GM06990 (cell line): ENCODE data around the gene TRIM7.

ENCODE experiments used
- DNase-seq: peaks from one replicate; pipeline ENCODE4 v3.0.0-alpha.2; 2011; ENCODE audit not compliant: insufficient read length; ENCODE audit errors: extremely low read depth
- H3K27me3 ChIP-seq: replicated peaks from 2 replicates; pipeline ENCODE4 v1.6.0; 2011; ENCODE audit warnings: low read length; ENCODE audit not compliant: control insufficient read depth, insufficient read depth
- H3K36me3 ChIP-seq: 2 replicates; pipeline ENCODE4 v1.5.1; 2011; ENCODE audit warnings: low read length; ENCODE audit not compliant: control insufficient read depth, insufficient read depth
- H3K4me3 ChIP-seq: replicated peaks from 2 replicates; pipeline ENCODE4 v1.5.1; 2011; ENCODE audit warnings: low read depth, mild to moderate bottlenecking, control low read depth, low read length
- TF ChIP-seq, protein P1 (sequence below): IDR thresholded peaks from 2 replicates; pipeline ENCODE4 v1.5.1; 2011; ENCODE audit warnings: low read length, control low read depth, mild to moderate bottlenecking, inconsistent platforms; ENCODE audit not compliant: insufficient read depth, poor library complexity, severe bottlenecking

The TRIM7 gene

DNA sequence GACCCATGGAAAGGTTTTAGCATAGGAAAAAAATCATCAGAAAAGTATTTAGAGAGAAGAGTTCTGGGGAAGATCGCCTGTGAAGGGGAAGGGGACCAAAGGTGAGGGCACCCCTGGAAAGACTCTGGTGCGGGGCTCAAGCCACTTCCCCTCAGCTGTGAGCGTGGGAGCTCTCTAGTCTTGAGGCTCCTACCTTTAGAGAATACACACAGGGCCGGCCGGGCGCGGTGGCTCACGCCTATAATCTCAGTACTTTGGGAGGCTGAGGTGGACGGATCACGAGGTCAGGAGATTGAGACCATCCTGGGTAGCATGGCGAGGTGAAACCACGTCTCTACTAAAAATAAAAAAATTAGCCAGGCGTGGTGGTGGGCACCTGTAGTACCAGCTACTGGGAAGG lies 25.0 kb upstream of the TRIM7 start:
- peaks cover 15% of the 10 kb centered on the region for H3K36me3 ChIP-seq

DNA sequence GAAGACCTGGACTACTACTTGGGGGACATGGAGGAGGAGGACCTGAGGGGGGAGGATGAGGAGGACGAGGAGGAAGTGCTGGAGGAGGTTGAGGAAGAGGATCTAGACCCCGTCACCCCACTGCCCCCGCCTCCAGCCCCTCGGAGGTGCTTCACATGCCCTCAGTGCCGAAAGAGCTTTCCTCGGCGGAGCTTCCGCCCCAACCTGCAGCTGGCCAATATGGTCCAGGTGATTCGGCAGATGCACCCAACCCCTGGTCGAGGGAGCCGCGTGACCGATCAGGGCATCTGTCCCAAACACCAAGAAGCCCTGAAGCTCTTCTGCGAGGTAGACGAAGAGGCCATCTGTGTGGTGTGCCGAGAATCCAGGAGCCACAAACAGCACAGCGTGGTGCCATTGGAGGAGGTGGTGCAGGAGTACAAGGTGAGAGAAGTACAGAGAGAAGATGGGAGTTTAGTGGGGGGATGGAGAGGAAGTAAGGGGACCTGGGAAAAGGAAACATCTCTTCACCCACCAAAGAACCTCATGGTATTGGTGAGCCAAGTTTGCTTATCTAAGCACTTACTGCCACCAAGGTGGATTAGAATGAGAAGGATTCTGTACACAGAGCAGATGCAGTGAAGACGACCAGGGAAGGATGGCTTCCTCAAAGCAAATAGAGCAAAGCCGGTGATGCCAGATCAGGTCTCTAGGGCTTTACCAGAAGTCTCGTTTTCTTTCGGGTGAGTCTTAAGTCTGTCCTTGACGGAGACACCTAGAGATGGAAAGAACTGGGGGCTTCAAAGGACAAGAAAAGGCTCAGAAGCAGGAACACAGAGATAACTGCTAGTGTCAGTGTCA lies 19.6 kb upstream of the TRIM7 start:
- peak; percentile 55 for DNase-seq
- TF ChIP-seq, protein P1, sequence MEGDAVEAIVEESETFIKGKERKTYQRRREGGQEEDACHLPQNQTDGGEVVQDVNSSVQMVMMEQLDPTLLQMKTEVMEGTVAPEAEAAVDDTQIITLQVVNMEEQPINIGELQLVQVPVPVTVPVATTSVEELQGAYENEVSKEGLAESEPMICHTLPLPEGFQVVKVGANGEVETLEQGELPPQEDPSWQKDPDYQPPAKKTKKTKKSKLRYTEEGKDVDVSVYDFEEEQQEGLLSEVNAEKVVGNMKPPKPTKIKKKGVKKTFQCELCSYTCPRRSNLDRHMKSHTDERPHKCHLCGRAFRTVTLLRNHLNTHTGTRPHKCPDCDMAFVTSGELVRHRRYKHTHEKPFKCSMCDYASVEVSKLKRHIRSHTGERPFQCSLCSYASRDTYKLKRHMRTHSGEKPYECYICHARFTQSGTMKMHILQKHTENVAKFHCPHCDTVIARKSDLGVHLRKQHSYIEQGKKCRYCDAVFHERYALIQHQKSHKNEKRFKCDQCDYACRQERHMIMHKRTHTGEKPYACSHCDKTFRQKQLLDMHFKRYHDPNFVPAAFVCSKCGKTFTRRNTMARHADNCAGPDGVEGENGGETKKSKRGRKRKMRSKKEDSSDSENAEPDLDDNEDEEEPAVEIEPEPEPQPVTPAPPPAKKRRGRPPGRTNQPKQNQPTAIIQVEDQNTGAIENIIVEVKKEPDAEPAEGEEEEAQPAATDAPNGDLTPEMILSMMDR = no peak
- Histone ChIP-seq H3K4me3 (peak overlapping the region; percentile 90), H3K27me3 (no peaks in the 10 kb centered on the region), H3K36me3 (0 out of 2 replicates have a peak, but pooled peaks cover 2% of the 10 kb centered on the region)

More for the DNA sequence above, 25.0 kb upstream of the TRIM7 start:
- Histone ChIP-seq H3K27me3 (no peaks in the 10 kb centered on the region), H3K4me3 (no peak overlapping the region)
- DNase-seq = no peak
- TF ChIP-seq, protein P1 = no peak

DNA sequence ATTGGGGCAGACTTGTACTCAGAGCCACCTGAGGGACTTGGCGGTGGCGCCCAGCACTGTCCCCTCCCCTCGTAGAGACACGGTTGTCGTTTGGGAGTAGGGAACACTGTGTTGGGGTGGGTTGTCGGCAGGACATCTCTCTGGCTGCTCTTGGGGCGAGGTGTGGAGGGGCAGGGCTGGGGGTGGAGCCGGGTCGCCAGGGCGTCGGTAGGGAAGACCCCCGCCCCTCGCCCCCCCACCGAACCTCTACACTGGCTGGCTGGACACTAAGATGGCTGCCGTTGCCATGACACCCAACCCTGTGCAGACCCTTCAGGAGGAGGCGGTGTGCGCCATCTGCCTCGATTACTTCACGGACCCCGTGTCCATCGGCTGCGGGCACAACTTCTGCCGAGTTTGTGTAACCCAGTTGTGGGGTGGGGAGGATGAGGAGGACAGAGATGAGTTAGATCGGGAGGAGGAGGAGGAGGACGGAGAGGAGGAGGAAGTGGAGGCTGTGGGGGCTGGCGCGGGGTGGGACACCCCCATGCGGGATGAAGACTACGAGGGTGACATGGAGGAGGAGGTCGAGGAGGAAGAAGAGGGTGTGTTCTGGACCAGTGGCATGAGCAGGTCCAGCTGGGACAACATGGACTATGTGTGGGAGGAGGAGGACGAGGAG lies 18.9 kb upstream of the TRIM7 start:
- no peak for DNase-seq
- Histone ChIP-seq H3K27me3 (no peaks in the 10 kb centered on the region), H3K4me3 (peak overlapping the region; percentile 90), H3K36me3 (0 out of 2 replicates have a peak, but pooled peaks cover 2% of the 10 kb centered on the region)
- TF ChIP-seq, protein P1 = no peak

DNA sequence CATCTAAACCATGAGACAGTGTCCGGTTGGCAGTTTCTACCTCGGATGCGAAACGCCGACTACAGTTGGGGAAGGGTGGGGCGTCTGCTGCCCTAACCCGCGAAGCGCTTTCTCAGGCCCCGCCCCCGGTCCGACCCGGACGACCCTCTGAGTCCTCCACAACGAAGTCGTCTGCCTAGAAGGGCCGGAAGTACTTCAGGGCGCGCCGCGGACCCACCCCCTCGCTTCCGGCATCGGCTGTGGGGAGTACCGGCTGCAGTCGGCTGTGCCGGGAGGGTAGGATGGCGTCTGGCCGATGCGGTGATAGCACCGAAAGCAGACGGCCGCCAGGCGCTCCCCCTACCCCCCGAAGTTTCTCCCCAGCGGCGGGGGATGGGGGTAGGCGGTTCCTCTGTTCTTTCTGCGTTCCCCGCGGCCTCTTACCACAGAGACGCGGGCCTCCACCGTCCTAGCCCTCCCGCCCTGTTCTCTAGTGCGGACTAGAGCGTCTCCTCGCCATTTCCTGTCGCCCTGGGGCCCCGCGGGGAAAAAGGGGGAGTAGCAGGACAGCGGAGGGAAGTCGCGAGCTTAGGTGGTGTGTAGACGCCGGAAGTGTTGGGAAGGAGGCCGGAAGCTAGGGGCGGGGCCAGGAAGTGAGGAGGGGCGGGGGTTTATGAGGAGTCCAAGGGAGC lies 18.2 kb upstream of the TRIM7 start, which contains the start of gene TRIM41:
TRIM41 (plus strand) TSS at position 224 of the 671 bp plus-strand sequence. CDS start 719 bp downstream, outside the sequence.
- peak; percentile 100 for DNase-seq
- H3K4me3 ChIP-seq = peak within 1 kb of the TSS; percentile 90
- TF ChIP-seq, protein P1 = no peak
- no peaks in the 10 kb centered on the region for H3K27me3 ChIP-seq
- 0 out of 2 replicates have a peak, but pooled peaks cover 2% of the 10 kb centered on the region for H3K36me3 ChIP-seq

DNA sequence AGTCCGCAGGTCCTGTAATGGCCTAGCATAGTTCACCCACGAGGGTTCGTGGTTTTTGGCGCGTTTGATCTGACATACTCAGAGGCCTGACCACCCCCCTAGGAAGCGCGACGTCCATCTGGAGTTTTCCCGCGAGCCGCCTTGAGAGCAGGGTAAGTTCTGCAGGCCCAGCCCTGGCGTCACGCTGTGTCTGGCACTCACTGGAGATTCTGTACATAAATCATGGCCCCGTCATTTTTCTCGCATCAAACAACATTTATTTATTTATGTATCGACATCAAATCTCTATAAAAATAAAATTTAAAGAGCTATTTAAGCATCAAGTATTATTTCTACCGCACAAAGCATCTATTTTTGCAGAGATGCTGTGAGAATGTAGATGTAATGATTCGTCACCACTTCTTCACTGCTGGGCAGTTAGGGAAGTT lies 17.6 kb upstream of the TRIM7 start:
- TF ChIP-seq, protein P1 = no peak
- DNase-seq = no peak
- peak overlapping the region; percentile 90 for H3K4me3 ChIP-seq
- no peaks in the 10 kb centered on the region for H3K27me3 ChIP-seq
- H3K36me3 ChIP-seq = 0 out of 2 replicates have a peak, but pooled peaks cover 2% of the 10 kb centered on the region
